Mesodermal cell (in vitro differentiated cells): ENCODE measurements around the gene GLTP.

ENCODE experiments used
- H3K27ac ChIP-seq: 2 replicates; pipeline ENCODE4 v1.7.0; 2013; ENCODE audit warnings: mild to moderate bottlenecking, low read depth, low read length, moderate library complexity; ENCODE audit not compliant: severe bottlenecking
- H3K36me3 ChIP-seq: 2 replicates; pipeline ENCODE4 v1.7.1; 2013; ENCODE audit warnings: mild to moderate bottlenecking, low read length, moderate library complexity; ENCODE audit not compliant: control insufficient read depth, insufficient read depth
- H3K4me1 ChIP-seq: one replicate; pipeline ENCODE4 v1.7.1; 2013; ENCODE audit warnings: mild to moderate bottlenecking, low read length; ENCODE audit not compliant: insufficient read depth, control insufficient read depth, poor library complexity, severe bottlenecking
- H3K4me3 ChIP-seq: 2 replicates; pipeline ENCODE4 v1.7.0; 2013; ENCODE audit warnings: low read length, control low read depth, mild to moderate bottlenecking; ENCODE audit not compliant: insufficient read depth, poor library complexity, severe bottlenecking; ENCODE audit errors: extremely low read depth
- H3K9me3 ChIP-seq: 2 replicates; pipeline ENCODE4 v1.7.1; 2013; ENCODE audit warnings: mild to moderate bottlenecking, low read length, moderate library complexity; ENCODE audit not compliant: control insufficient read depth
- WGBS, 2 experiments: methylation state at CpG; one replicate each; pipeline ENCODE4 v1.1.5; 2013; ENCODE audit warnings: missing lambda C conversion rate in 2 of 2; ENCODE audit not compliant: insufficient coverage in 2 of 2; 5-methylcytosine and 5-hydroxymethylcytosine counted together

The GLTP gene

DNA sequence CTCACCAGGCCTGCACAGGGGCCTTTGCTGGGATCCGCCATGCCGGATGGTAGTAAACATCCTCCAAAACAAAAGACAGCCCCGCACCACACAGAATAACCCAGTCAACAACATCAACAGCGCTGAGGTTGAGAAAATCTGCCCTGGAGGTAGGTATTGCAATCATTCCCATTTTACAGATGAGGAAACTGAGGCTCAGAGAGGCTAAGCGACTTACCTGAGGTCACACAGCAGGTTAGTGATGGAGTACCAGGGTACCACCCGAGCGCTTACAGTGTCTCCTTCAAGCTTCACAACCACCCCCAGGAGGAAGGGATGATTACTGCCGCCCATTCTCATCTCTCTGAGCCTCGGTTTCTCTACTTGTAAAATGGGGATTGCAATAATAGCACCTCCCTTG is 62.1 kb downstream of the GLTP start:
- peaks cover 9% of the 10 kb centered on the region for H3K36me3 ChIP-seq
- peaks cover 8% of the 10 kb centered on the region for H3K9me3 ChIP-seq
- no peak overlapping the region for H3K27ac ChIP-seq
- H3K4me3 ChIP-seq, result no peak overlapping the region
- WGBS, 2 experiments, result 80 to 100% methylated on average over 1 to 3 of the region's 9 CpGs
- peaks cover 7% of the 10 kb centered on the region for H3K4me1 ChIP-seq

DNA sequence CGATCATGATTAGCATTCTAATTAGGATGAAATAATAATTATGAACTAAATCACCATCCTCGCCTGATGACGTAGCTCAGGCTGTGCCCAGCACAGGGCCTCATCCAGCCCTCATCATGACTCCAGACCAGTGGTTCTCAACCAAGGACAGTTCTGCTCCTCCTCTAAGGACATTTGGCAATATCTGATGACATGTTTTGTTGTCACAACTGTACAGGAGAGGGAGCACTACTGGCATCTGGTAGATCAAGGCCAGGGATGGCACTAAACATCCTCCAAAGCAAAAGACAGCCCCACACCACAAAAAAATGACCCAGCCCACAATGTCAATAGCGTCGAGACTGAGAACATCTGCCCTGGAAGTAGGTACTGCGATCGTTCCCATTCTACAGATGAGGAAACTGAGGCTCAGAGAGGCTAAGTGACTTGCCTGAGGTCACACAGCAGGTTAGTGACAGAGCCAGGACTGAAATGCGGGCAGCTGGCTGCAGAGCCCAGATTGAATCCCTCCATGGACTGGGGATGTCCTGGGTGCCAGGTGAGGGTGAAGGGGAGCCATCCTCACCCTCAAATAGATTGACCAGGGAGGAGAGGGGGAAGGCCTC is 62.6 kb downstream of the GLTP start:
- WGBS, 2 experiments, result 91 to 93% methylated on average over 5 to 7 of the region's 8 CpGs
- no peak overlapping the region for H3K27ac ChIP-seq

GRCh38 chr12:109816870-109817269 is 63.5 kb downstream of the GLTP start:
- Histone ChIP-seq H3K9me3 (peaks cover 8% of the 10 kb centered on the region), H3K4me1 (no peaks in the 10 kb centered on the region), H3K27ac (no peak overlapping the region), H3K4me3 (no peak overlapping the region), H3K36me3 (peaks cover 9% of the 10 kb centered on the region)
- 91 to 96% methylated on average over 5 to 7 of the region's 7 CpGs for WGBS, 2 experiments

More for the DNA sequence above, 62.6 kb downstream of the GLTP start:
- Histone ChIP-seq H3K9me3 (peaks cover 8% of the 10 kb centered on the region), H3K4me1 (peaks cover 1% of the 10 kb centered on the region), H3K4me3 (no peak overlapping the region), H3K36me3 (peaks cover 9% of the 10 kb centered on the region)

DNA sequence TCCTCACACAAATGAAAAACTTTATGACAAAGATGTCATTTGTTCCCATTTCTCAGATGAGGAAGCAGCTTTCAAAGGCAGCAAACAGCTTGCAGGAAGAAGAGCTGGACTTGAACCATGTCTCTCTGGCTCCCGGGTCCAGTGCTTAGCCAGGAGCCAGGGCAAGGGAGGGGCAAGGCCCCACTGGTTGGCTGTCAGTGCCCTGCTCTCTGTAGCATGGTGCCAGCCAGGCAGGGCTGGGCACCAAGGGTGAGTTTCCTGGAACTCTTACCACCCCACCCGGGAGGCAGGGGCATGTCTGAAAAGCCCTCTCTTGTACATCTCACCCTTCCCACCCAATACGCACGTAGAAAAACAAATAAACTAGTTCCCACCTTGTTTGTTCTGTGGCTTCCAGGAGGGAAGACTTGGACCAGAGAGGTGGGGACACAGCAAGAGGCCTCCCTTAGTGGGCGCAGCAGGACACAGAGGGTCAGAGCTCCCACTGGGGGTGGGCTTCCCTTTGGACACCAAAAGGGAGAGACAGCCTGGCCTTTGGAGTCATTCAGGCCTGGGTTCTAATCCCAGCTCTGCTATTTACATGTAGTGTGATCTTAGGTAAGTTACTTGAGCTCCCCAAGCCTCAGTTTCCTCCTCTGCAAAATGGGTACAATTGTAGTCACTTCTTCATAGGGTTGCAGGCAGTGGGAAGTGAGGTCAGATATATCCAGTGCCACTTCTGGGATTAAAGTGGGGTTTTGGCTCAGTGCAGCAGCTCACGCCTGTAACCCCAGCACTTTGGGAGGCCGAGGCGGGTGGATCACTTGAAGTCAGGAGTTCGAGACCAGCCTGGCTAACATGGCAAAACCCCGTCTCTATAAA is 64.4 kb downstream of the GLTP start:
- H3K9me3 ChIP-seq, result peaks cover 8% of the 10 kb centered on the region
- H3K4me1 ChIP-seq, result no peaks in the 10 kb centered on the region
- peaks cover 9% of the 10 kb centered on the region for H3K36me3 ChIP-seq
- 90 to 96% methylated on average over 4 to 9 of the region's 10 CpGs for WGBS, 2 experiments
- H3K27ac ChIP-seq, result no peak overlapping the region
- H3K4me3 ChIP-seq, result no peak overlapping the region

GRCh38 chr12:109815225-109815624 is 65.1 kb downstream of the GLTP start:
- peaks cover 9% of the 10 kb centered on the region for H3K36me3 ChIP-seq
- WGBS, 2 experiments, result 89 to 95% methylated on average over 3 to 4 of the region's 4 CpGs
- peaks cover 8% of the 10 kb centered on the region for H3K9me3 ChIP-seq
- H3K4me1 ChIP-seq, result no peaks in the 10 kb centered on the region
- no peak overlapping the region for H3K4me3 ChIP-seq
- H3K27ac ChIP-seq, result no peak overlapping the region

DNA sequence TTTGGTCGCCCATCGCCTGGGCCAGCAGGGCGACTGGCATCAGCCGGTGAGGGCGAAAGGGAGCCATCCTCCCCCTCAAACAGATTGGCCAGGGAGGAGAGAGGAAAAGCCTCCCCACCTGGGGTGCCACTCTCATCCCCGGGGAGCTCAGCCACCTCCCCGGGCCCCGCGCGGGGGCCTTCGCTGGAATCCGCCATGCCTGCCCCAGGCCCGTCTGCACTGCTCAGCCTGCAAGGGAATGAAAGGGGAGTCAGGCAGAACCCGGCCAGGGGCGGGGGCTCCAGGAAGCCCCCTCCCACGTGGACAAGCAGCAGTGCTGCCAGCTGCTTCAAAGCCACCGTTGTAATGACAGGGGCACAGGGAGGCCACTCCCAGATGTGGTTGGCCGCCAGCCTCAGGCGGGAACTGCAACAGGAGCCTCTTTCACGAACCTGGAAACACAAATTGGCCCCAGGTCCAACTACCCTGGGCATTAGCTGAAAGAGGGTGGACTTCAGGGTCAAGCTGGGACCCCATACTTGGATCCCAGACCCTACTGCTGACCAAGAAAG is 65.7 kb downstream of the GLTP start:
- H3K36me3 ChIP-seq, result peaks cover 9% of the 10 kb centered on the region
- peaks cover 8% of the 10 kb centered on the region for H3K9me3 ChIP-seq
- no peak overlapping the region for H3K4me3 ChIP-seq
- WGBS, 2 experiments, result 87 to 90% methylated on average over 13 to 19 of the region's 20 CpGs
- no peak overlapping the region for H3K27ac ChIP-seq
- no peaks in the 10 kb centered on the region for H3K4me1 ChIP-seq

GRCh38 chr12:109813810-109814416 is 66.4 kb downstream of the GLTP start:
- WGBS, 2 experiments, result 92% methylated on average over 4 to 5 of the region's 6 CpGs

GRCh38 chr12:109811624-109811995 is 68.7 kb downstream of the GLTP start:
- Histone ChIP-seq H3K9me3 (peaks cover 8% of the 10 kb centered on the region), H3K27ac (no peak overlapping the region), H3K4me1 (no peaks in the 10 kb centered on the region), H3K4me3 (no peak overlapping the region), H3K36me3 (peaks cover 9% of the 10 kb centered on the region)
- WGBS, 2 experiments, result 83 to 90% methylated on average over 5 of the region's 5 CpGs

More at GRCh38 chr12:109813810-109814416, 66.4 kb downstream of the GLTP start:
- no peak overlapping the region for H3K4me3 ChIP-seq
- H3K4me1 ChIP-seq, result no peaks in the 10 kb centered on the region
- H3K36me3 ChIP-seq, result peaks cover 9% of the 10 kb centered on the region
- peaks cover 8% of the 10 kb centered on the region for H3K9me3 ChIP-seq
- H3K27ac ChIP-seq, result no peak overlapping the region

DNA sequence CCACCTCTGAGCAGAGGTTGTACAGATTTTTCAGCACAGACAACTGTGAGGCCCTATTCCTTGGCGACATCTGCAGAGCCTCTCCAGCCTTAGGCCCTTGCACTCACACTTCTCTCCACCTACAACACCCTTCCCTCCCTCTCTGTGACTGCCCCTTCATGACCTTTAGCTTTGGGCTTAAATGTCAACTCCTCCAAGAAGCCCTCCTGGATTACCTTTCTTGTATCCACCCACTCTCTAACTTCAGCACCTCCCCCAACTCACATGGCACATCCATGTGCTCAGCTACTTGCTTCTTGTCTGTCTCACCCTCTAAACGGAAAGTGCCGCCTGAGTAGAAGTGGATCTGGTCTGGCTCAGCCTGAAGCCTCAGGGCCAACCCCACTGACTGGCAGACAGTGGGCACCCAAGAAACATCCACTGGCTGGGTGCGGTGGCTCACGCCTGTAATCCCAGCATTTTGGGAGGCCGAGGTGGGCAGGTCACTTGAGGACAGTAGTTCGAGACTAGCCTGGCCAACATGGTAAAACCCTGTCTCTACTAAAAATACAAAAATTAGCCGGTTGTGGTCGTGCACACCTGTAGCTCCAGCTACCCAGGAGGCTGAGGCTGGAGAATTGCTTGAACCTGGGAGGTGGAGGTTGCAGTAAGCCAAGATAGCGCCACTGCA is 69.3 kb downstream of the GLTP start:
- no peak overlapping the region for H3K27ac ChIP-seq
- peaks cover 8% of the 10 kb centered on the region for H3K9me3 ChIP-seq
- 89 to 90% methylated on average over 9 to 10 of the region's 10 CpGs for WGBS, 2 experiments
- H3K4me1 ChIP-seq, result no peaks in the 10 kb centered on the region
- no peak overlapping the region for H3K4me3 ChIP-seq
- H3K36me3 ChIP-seq, result peaks cover 9% of the 10 kb centered on the region

DNA sequence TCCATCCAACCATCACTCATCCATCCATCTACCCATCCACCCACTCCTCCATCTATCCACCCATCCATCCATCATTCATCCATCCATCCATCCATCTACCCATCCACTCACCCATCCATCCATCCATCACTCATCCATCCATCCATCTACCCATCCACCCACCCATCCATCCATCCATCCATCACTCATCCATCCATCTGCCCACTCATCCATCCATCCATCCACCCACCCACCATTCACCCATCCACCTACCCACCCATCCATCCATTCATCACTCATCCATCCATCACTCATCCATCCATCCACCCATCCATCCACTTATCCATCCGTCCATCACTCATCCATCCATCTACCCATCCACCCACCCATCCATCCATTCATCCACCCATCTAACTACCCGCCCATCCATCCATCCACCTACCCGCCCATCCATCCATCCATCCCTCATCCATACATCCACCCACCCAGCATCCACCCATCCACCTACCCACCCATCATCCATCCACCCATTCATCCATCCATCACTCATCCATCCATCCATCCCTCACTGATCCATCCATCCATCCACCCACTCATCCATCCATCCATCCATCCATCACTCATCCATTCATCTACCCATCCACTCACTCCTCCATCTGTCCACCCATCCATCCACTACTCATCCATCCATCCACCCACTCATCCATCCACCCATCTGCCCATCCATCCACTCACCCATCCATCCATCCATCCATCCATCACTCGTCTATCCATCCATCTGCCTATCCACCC is 71.3 kb downstream of the GLTP start:
- Histone ChIP-seq H3K4me3 (no peak overlapping the region), H3K36me3 (peaks cover 8% of the 10 kb centered on the region), H3K9me3 (peaks cover 5% of the 10 kb centered on the region), H3K27ac (no peak overlapping the region), H3K4me1 (no peaks in the 10 kb centered on the region)
- WGBS, 2 experiments, result 86 to 93% methylated on average over 3 to 4 of the region's 4 CpGs
